Limb (tissue), 2 donors: ENCODE data around the gene MUC2.

Source experiments
- DNase-seq, 2 donors: peaks; one replicate each; pipeline ENCODE4 v3.0.0-alpha.2; 2016; ENCODE audit errors: extremely low spot score in 2 of 2

Gene MUC2

DNA sequence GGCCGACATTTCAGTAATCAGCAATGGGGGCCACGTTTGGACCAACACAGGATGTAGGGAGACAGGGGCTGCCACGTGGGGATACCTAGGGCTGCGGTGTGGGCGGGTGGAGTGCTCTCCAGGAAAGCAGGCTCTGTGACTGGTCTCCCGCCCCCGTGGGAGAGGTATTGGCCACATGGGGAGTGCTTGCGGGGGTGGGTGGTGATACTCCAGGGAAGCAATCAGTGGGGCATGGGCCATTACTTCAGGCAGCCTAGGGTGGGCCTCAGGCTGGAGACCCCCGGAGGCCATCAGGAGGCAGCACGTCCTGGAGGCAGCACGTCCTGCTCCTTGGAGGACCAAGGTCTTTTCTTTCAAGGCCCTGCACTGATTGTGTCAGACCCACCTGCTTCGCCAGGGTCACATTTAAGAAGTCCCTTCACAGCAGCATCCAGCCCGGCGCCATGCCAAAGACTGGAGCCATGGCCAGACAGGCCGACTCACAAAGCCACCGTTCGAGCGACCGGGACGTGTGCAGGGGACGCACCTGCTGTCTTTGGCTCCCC, 3.0 kb upstream of the MUC2 start:
- no peak for DNase-seq

DNA sequence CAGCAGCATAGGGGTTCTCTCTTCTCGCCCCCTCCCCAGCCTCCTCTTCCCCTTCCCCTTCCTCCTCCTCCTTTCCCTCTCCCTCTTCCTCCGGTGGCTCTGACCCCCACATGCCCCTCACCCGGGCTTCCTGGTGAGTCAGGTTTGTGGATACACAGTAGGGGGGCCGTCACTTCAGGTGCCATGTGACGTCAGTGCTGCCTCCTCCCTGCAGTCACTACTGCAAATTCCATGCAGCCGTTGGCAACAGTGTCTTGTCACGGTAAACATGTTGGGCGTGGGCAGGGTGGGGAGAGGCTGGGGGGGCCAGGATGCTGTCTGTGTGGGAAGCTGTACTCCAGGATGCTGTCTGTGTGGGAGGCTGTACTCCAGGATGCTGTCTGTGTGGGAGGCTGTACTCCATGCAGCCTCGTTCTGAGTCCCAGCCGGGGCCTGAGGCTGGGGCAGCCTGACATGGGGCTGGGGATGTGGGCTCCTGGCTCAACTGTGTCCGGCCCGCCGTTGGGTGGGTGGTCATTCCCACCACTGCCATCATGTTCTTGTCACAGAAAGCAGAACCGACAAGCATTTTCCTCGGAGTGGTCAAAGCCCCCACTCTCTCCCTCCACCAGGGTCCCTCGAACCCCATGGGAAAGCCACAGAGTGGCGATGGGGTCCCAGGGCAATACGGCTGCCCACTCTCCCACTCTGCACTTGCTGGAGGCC, 2.4 kb upstream of the MUC2 start:
- DNase-seq, result no peak

DNA sequence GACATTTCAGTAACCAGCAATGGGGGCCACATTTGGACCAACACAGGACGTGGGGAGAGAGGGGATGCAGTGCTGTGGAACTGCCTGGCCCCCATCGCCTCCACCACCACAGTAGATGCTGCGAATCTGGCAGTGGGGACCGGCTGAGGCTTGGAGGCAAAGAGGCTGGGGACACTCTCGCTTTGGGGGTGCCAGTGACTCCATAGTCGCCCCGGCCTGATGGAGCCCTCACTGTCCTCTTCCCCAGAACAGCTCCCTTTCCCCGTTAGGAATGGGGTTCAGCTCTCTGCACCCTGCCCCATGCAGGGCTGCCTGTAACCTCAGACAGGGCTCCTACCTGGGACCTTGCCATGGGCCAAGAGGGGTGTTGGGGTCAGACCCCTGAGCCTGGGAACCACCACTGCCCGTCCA, 1.8 kb upstream of the MUC2 start:
- DNase-seq, result no peak

DNA sequence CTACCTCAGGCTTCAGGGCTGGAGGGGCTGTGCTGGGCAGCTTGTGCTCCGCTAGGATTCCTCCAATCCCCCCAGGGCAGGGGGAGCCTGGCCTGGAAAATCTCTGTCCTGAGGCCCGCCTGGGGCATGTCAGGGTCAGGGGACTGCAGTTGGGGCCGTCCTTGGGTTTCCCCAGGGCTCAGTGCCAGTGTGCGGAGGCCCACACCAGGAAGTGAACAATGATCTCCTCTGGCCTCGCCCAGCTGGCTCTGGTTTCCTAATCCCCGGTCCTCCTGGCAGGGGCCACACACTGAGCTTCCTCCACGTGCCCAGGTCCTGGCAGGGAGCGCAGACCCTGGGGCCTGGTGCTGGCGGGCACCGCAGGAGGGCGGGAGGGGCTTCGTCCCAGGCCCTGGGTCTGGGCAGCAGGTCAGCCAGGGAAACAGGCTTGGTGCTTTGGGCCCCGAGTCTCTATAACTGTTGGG, 1.4 kb upstream of the MUC2 start:
- peak in 1 of 2 donors; percentile 10 for DNase-seq

DNA sequence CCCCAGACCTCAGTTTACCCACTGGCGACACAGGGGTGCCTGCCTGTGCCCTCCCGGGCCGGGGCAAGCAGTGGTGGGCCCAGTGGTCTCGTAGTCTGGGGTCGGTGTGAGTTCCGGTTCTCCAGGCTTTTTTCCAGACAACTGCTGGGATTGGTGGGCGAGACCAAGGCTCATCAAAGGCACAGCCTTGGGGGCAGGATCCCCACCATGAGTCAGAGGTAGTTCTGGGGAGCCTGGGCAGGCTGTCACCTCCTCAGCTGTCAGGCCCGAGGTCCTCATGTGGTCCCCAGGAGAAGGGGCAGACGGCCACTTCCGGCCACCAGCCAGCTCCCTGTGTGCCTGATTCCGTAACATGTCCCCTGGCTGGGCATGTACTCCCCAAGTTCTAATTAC, 827 bp upstream of the MUC2 start:
- DNase-seq, result no peak

DNA sequence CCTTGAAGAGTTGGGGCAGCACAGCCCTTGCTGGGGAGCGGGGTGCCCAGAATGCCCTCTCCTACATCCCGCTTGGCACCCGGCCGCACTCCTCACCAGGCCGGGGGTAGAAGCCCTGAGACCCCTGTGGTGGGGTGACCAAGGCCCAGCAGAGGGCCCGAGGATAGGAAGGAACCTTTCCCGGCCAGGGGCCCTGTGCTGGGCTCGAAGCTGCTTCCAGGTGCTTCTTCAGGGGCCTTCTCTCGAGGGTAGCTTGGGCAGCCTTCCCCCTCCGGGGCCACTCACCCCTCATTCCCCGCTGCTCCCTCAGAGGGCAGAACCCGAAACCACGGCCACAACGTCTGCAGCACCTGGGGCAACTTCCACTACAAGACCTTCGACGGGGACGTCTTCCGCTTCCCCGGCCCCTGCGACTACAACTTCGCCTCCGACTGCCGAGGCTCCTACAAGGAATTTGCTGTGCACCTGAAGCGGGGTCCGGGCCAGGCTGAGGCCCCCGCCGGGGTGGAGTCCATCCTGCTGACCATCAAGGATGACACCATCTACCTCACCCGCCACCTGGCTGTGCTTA, 752 bp downstream of the MUC2 start:
- DNase-seq, result peak in 1 of 2 donors; percentile 22

DNA sequence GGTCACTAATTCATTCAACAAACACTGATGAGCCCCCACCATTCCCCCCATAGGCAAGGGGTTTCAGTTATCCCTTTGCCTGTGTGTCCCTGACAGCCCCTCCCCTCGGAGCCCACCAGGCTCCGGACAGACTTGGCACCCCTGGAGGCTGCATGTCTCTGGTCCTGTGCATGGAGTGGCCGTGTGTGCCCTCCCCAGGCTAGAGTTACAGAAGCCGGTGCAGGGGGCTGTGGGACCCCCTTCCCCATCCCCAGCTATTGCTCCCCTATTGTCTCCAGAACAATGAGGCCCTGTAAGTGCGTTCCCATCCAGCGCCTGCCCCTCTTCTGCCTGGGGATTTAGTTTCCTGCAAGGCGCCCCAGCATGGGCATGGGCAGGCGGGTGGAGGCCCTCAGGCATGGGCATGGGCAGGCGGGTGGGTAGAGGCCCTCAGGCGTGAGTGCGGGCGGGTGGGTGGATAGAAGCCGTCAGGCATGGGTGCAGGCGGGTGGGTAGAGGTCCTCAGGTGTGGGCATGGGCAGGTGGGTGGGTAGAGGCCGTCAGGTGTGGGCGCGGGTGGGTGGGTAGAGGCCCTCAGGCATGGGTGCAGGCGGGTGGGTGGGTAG, 1.5 kb downstream of the MUC2 start:
- DNase-seq, result no peak

DNA sequence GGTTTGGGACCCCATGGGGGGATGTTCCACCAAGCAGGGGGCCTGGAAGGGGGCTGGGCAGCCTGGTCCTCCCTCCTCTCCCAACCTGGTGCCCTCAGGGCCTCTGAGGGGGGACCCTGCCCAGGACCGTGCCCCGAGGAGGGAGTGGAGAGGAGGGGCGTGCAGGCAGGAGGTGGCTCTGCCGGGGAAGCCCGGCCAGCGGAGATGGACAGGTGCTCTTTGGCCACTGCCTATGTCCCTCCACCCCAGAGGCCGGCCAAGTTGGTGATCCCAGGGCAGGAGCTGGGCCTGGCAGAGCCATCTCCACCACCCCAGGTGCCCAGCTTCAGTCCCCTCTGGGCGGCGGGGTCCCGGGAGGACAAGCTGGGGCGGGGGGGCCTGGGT, 2.4 kb downstream of the MUC2 start:
- no peak for DNase-seq

DNA sequence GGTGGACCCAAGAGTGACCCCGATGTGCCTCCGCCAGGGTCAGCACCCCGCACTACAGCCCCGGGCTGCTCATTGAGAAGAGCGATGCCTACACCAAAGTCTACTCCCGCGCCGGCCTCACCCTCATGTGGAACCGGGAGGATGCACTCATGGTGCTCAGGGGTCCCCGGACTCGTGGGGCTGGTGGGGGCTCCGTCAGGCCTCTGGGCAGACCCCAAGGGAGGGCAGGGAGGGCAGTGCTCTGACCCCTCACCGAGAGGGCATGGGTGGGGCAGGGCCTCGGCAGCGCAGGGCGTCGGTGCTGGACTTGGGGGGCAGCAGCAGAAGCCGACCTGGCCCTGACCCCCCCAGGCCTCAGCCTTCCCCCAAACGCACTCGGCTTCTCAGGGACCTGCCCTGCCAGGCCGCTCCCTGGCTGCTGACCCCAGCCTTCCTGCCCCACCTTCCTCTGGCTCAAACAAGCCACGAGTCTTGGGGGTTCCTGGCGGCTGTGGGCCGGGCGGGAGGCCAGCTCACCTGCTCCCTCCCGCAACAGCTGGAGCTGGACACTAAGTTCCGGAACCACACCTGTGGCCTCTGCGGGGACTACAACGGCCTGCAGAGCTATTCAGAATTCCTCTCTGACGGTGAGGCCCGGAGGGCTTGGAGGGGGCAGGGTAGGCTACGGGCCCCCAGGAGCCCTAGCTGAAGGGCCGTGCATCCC, 2.9 kb downstream of the MUC2 start:
- DNase-seq, result no peak

DNA sequence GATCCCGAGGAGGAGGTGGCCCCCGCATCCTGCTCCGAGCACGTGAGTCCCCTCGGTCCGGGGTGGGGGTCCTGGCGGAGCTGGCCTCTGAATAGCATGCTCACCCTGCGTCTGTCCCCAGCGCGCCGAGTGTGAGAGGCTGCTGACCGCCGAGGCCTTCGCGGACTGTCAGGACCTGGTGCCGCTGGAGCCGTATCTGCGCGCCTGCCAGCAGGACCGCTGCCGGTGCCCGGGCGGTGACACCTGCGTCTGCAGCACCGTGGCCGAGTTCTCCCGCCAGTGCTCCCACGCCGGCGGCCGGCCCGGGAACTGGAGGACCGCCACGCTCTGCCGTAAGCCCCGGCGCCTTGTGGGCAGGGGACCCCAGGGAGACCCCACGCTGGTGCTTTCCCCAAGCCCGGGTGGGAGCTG, 3.5 kb downstream of the MUC2 start:
- no peak for DNase-seq

DNA sequence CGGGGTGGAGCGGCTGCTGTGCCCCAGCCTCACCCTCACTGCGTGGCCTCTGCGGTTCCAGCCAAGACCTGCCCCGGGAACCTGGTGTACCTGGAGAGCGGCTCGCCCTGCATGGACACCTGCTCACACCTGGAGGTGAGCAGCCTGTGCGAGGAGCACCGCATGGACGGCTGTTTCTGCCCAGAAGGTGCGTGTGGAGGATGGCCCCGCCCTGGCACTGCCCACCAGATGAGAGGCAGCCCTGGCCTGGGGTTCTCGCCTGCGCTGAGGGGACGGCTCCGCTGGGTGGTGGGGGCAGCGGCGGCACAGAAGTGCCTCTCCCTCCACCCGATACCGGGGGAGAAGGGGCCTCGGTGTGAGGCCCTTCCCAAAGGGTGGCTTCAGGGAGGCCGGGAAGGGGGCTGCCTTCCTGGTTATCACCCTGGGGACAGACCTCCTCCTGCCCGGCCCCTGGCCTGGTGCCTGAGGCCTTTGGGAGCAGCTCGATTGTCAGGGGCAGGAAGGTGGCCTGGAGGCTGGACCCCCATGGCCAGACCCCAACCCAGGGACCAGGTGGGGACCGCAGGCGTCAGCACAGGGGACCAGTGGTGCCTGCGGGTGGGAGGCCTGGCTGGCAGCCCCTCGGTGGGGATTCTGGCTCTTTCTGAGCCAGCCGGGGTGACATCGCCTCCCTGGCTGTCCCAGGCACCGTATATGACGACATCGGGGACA, 7.1 kb downstream of the MUC2 start:
- no peak for DNase-seq

DNA sequence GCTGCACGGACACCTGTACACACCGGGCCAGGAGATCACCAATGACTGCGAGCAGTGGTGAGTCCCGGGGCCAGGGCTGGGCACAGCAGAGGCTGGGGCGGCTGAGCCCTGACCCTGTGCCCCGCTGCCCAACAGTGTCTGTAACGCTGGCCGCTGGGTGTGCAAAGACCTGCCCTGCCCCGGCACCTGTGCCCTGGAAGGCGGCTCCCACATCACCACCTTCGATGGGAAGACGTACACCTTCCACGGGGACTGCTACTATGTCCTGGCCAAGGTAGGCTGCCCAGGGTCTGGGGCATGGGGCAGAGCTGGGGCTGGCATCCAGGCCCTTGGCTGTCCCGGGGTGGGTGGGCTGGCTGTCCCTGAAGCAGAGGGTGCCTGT, 7.7 kb downstream of the MUC2 start:
- no peak for DNase-seq

DNA sequence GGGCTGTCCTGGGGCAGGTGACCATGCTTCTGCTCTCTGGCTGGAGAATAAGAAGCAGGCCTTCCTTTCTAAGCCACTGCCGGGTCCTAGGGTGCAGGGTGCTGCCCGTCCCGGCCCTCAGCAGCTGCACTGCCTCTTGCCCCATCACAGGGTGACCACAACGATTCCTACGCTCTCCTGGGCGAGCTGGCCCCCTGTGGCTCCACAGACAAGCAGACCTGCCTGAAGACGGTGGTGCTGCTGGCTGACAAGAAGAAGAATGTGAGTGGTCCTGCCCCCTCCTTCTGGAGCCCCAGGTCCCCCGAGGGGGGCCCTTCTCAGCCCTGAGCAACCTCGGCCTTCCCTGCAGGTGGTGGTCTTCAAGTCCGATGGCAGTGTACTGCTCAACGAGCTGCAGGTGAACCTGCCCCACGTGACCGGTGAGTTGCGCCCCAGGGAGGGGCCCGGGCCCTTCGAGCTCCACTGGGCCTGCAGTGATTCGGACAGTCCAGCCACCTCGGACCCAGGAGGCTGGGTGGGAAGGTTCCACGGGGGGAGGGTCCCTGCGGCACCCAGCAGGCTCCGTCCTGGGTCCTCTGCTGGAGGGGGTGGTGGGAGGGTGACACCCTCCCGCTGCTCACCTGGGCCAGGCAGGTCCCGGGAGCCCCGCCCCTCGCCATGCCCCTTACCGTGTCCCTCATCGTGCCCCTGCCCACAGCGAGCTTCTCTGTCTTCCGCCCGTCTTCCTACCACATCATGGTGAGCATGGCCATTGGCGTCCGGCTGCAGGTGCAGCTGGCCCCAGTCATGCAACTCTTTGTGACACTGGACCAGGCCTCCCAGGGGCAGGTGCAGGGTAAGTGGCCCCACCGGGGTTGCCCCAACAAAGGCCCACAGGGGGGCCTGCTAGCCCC, 8.3 kb downstream of the MUC2 start:
- DNase-seq, result no peak

DNA sequence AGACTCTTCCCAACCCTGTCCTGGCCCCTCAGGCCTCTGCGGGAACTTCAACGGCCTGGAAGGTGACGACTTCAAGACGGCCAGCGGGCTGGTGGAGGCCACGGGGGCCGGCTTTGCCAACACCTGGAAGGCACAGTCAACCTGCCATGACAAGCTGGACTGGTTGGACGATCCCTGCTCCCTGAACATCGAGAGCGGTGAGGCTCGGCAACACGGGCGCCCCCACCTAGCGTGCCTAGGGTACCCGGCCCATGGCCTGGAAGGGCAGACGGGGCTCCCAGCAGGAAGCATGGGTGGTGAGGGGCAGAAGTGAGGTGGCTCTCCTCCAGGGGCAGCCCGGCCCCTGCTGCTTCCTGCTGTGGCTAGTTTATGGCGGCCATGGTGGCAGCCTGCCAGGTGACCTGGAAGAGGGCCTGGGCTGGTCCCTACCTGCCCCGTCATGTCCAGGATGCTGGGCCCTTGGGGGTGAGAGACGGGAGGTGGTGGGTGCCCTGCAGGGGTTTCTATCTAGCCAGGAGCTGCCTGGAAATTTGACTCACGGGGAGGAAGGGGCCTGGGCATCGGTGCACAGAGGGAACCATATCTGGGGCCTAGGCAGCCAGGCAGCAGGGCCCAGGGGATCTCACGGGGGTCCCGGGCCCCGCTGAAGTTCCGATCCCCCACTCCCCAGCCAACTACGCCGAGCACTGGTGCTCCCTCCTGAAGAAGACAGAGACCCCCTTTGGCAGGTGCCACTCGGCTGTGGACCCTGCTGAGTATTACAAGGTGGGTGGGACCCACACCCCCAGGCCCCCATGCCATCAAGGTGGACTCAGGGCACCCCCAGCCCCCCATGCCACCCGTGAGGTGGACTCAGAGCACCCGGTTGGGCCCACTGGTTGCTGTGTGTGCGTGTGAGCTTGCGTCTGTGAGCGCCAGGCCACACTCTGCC, 9.2 kb downstream of the MUC2 start:
- no peak for DNase-seq

DNA sequence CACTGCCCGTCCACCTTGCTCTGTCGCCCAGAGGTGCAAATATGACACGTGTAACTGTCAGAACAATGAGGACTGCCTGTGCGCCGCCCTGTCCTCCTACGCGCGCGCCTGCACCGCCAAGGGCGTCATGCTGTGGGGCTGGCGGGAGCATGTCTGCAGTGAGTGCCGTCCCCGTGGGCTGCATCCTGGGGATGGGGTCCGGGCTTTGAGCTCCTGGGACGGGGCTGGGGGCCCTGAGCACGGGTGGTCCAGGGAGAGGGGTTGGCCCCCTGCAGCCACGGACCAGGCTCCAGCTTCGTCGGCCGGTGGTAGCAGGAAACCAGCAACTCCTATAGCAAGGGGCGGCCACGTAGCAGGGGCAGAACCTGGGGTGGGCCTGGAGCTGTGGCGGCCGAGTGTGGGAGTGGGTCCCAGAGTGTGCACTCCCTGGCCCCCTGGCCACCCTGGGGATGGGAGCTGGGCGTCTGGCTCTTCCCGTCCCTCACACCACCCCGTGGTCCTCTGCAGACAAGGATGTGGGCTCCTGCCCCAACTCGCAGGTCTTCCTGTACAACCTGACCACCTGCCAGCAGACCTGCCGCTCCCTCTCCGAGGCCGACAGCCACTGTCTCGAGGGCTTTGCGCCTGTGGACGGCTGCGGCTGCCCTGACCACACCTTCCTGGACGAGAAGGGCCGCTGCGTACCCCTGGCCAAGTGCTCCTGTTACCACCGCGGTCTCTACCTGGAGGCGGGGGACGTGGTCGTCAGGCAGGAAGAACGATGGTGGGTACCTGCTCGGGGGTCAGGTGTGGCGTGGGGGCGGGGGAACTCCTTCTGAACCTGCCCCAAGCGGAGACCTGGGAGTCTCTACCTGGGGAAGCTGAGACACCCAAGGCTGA, 10.1 kb downstream of the MUC2 start:
- DNase-seq, result no peak

DNA sequence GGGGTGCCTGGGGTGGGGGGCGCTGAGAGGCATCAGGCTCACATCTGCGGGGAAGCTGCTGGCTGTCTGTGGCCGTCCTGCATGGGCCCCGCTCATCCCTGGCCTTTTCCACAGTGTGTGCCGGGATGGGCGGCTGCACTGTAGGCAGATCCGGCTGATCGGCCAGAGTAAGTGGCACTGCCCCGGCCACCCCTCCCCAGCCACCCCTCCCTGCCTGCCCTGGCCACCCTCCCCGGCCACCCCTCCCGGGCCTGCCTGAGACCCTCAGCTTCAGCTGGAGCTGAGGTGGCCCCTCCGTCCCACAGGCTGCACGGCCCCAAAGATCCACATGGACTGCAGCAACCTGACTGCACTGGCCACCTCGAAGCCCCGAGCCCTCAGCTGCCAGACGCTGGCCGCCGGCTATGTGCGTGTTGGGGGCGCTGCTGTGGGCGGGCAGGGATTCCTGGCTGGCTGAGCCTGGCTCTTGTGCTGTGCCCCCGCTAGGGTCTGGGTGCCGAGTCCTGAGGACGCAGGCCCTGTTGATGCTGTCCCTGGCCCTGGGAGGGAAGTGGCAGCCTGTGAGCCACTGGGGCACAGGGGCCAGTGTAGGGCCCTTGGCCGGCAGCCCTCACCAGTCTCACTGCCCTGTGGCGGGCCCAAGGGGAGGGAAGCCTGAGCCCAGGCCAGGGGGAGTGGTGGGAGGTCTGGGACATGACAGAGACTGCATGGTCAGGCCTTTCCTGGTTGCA, 10.9 kb downstream of the MUC2 start:
- DNase-seq, result no peak

DNA sequence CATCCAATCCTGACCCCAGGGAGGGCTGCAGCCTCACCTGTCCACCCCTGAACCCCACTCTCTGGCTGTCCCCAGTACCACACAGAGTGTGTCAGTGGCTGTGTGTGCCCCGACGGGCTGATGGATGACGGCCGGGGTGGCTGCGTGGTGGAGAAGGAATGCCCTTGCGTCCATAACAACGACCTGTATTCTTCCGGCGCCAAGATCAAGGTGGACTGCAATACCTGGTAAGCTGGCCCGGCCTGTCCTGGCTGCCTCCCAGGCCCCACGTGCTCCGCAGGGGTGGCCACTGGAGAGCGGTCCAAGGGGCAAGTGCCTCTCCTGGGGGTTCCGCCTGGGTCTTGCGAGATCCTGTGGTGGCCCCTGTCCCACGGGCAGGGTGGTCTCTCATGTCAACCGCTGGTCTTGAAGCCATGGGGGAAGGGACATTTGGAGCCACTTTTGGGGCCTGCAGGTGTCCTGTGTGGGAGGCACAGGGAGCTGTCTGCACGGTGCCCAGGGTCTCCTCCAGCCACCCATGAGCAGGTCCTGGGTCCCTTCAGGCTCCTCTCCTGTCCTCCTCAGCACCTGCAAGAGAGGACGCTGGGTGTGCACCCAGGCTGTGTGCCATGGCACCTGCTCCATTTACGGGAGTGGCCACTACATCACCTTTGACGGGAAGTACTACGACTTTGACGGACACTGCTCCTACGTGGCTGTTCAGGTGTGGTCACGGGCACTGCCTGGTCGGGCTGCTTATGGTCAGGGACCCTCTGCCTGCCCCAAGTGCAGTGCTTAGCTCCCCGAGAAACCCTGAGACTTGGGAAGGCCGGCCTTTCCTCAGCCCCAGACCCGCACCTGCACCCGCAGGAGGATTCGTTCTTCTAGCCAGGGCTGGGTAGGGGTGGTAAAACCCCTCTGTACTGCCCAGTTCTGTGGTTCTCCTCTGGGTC, 11.8 kb downstream of the MUC2 start:
- DNase-seq, result no peak
